ENCODE data around the gene P2RX1. TPM values are rescaled to one million over a fixed set of nuclear protein-coding genes. Genes with fewer than 3 reads are reported as not detected.

Gene P2RX1
- total and polyA plus RNA-seq, 2 of the 4 experiments (the other 2 are of a cell fraction): not detected

GRCh38 chr17:3944485-3945388 lies 28.5 kb upstream of the P2RX1 start:
- H4K20me1 ChIP-seq (ENCODE audit: insufficient read depth, low read length): no peaks in the 10 kb centered on the region
- H3K9me1 ChIP-seq (ENCODE audit: insufficient read depth, low read length): no peaks in the 10 kb centered on the region
- H2BK20ac ChIP-seq (ENCODE audit: low read depth, low read length): no peak overlapping the region
- 0 out of 3 replicates have a peak overlapping the region, but pooled peaks have one; percentile 33 for H2BK15ac ChIP-seq (ENCODE audit: low read depth, low read length)
- H2AK5ac ChIP-seq (ENCODE audit: low read depth, low read length): peak overlapping the region; percentile 78
- in situ Hi-C loops (cut with MboI; ENCODE audit: low sequenced_read_pairs) (no loop called here), dilution Hi-C loops (cut with HindIII; ENCODE audit: low sequenced_read_pairs, unreplicated experiment) (no loop called here), intact Hi-C loops (cut with micrococcal nuclease) (no loop called here)
- no peak overlapping the region for H3K23ac ChIP-seq (ENCODE audit: low read depth, low read length)
- H3K4me1 ChIP-seq (ENCODE audit: control insufficient read depth, insufficient read depth, low read length): no peaks in the 10 kb centered on the region
- no peaks in the 10 kb centered on the region for H3K36me3 ChIP-seq (ENCODE audit: control insufficient read depth, insufficient read depth, low read length)
- H4K5ac ChIP-seq (ENCODE audit: low read depth, low read length): no peak overlapping the region; the same call in 1 of the 2 replicates
- H3K14ac ChIP-seq (replicated peaks; ENCODE audit: low read depth, low read length): no peak overlapping the region; the same call in 1 of the 2 replicates
- H3K9me3 ChIP-seq (ENCODE audit: control insufficient read depth, insufficient read depth, low read length): no peaks in the 10 kb centered on the region
- POLR2A ChIA-PET (ENCODE audit: unreplicated experiment): no interaction called here
- CTCF ChIA-PET: no interaction called here
- H3K18ac ChIP-seq (ENCODE audit: low read depth, low read length): no peak overlapping the region
- peak overlapping the region; percentile 47; the same call in 1 of the 2 replicates for H3K4me2 ChIP-seq (ENCODE audit: low read depth, low read length)
- no peak overlapping the region; the same call in 1 of the 2 replicates for H3K27ac ChIP-seq (ENCODE audit: insufficient read depth, low read length)
- no peaks in the 10 kb centered on the region for H3K79me1 ChIP-seq (ENCODE audit: low read depth in 1 of 2, low read length in 2 of 2)
- BruUV-seq (replicated peaks): no TSS peak
- no peak overlapping the region for H2BK5ac ChIP-seq (ENCODE audit: low read depth, low read length, poor library complexity, severe bottlenecking)
- peak overlapping the region; percentile 67 for H3K4ac ChIP-seq (ENCODE audit: low read depth, low read length)
- H2BK120ac ChIP-seq (ENCODE audit: low read depth, low read length): peak overlapping the region; percentile 27; the same call in 1 of the 2 replicates
- peak overlapping the region; percentile 46; the same call in 1 of the 2 replicates for H3K9ac ChIP-seq (ENCODE audit: low read depth, low read length)
- 24% methylated on average over 14 of the region's 68 CpGs; no CpG with 5 or more reads in 1 of the 2 experiments for WGBS, 2 experiments (ENCODE audit: extremely low coverage in 2 of 2, insufficient read length in 1 of 2)
- peak; percentile 26 for DNase-seq
- no peaks in the 10 kb centered on the region; the same call in 1 of the 2 replicates for H3K27me3 ChIP-seq (ENCODE audit: control insufficient read depth, insufficient read depth, low read length)
- H2AK9ac ChIP-seq (replicated peaks; ENCODE audit: low read depth, low read length, poor library complexity): peak overlapping the region; percentile 66
- H4K91ac ChIP-seq (ENCODE audit: insufficient read depth, low read depth, low read length): peak overlapping the region; percentile 72; the same call in 1 of the 2 replicates
- peak overlapping the region; percentile 78 to 90; a peak in 3 of 4 replicates for H4K8ac ChIP-seq (ENCODE audit: low read depth in 2 of 2, low read length in 2 of 2)
- ATAC-seq (ENCODE audit: low read depth): peak; percentile 100
- no peak overlapping the region for H3K56ac ChIP-seq (ENCODE audit: extremely low read depth, insufficient read depth, low read length)
- H3K4me3 ChIP-seq (ENCODE audit: insufficient read depth, low read depth, low read length): peak overlapping the region; percentile 51
- peak overlapping the region; percentile 92 for H2AFZ ChIP-seq (replicated peaks; ENCODE audit: low read length, poor library complexity)
- TF ChIP-seq MAZ (IDR thresholded peaks at IDR 0.05; ENCODE audit: borderline replicate concordance, low read depth, low read length) (no peak), CTCF (conservative IDR thresholded peaks at IDR 0.05; ENCODE audit: low read depth, low read length) (no peak), NFE2L2 (IDR thresholded peaks at IDR 0.05; ENCODE audit: low read depth, low read length) (no peak), ELK1 (IDR thresholded peaks at IDR 0.05; ENCODE audit: borderline replicate concordance, low read depth, low read length) (no peak), RFX5 (IDR thresholded peaks at IDR 0.05; ENCODE audit: low read depth, low read length) (no peak), RCOR1 (IDR thresholded peaks at IDR 0.05; ENCODE audit: insufficient replicate concordance, low read length) (no peak), MAFK (IDR thresholded peaks at IDR 0.05; ENCODE audit: low read depth, low read length) (no peak), CHD1 (IDR thresholded peaks at IDR 0.05; ENCODE audit: low read depth, low read length) (no peak), USF2 (IDR thresholded peaks at IDR 0.05; ENCODE audit: low read depth, low read length) (no peak), CEBPB (IDR thresholded peaks at IDR 0.05; ENCODE audit: low read depth, low read length) (no peak), FOS (IDR thresholded peaks at IDR 0.05; ENCODE audit: low read depth, low read length) (no peak), SMC3 (IDR thresholded peaks at IDR 0.05; ENCODE audit: low read depth, low read length) (no peak), MXI1 (IDR thresholded peaks at IDR 0.05; ENCODE audit: borderline replicate concordance, low read depth, low read length) (no peak)
